GM19351 (cell line): Measurements from ENCODE around the gene CDC6.

Experiments
- ATAC-seq: cut with Tn5 transposase; IDR thresholded peaks from one replicate; pipeline ENCODE4 v1.9.1; 2021; ENCODE audit warnings: mild to moderate bottlenecking, moderate library complexity; ENCODE audit not compliant: unreplicated experiment

CDC6 gene, protein sequence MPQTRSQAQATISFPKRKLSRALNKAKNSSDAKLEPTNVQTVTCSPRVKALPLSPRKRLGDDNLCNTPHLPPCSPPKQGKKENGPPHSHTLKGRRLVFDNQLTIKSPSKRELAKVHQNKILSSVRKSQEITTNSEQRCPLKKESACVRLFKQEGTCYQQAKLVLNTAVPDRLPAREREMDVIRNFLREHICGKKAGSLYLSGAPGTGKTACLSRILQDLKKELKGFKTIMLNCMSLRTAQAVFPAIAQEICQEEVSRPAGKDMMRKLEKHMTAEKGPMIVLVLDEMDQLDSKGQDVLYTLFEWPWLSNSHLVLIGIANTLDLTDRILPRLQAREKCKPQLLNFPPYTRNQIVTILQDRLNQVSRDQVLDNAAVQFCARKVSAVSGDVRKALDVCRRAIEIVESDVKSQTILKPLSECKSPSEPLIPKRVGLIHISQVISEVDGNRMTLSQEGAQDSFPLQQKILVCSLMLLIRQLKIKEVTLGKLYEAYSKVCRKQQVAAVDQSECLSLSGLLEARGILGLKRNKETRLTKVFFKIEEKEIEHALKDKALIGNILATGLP

DNA sequence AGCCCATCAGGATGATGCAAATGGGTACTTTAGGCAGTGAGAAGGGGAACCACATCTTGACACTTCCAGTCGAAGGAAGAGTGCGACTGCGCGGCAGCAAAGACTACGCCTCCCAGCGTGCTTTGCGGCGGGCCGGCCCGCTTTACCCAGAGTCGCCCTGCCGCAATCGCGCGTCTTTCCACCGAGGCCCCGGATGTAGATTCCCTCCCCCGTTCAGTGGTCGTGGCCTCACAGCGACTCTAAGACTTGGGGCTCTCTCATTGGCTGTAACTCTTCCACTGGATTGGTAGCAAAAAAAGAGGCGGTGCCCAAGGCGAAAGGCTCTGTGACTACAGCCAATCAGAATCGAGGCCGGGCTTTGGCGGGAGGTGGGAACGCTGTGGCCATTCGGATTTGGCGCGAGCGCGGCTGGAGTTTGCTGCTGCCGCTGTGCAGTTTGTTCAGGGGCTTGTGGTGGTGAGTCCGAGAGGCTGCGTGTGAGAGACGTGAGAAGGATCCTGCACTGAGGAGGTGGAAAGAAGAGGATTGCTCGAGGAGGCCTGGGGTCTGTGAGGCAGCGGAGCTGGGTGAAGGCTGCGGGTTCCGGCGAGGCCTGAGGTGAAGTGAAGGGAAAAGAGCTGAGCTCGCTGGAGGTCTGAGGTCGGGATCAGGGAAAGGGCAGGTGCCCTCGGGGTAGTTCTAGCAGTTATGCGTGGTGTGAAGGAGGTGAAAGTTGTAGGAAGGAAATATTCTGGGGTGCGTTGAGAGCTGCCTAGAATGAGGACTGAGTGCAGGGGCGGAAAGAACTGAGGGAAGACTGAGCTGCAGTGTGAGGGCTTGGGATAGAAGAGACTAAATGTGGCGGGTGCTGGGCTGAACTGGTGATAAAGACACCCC lies at the start of gene CDC6:
Gene CDC6, plus strand, starts transcription at position 386 of the 876 bp plus-strand sequence. CDS start 1,542 bp downstream, outside the sequence.
- ATAC-seq, result peak; percentile 90

DNA sequence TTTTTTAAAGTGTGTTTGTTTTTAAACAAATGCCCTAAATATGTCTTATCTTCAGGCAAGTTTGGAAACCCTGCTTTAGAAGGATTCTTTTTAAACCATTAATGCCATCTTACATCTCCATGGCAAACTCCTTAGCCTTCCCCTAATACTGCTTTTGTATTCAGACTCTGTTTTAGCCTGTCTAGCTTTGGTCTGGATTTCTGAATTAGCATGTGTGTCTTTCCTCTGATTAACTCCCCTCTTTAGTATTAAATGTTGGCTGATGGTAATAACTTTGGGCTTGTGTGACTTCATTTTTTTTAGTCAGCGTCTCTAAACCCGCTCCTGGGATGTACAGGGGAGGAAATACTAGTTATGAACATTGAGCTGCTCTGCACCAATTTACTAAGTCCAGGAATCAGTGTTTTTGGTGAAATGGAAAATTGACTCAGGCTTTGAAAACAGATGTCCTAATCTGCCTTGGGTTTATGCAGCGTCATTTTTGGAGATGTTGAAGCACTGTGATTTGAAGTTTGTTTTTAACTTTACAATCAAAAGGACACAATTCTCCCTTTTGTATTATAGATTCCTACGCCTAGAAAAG lies 46.3 kb upstream of the CDC6 start:
- no peak for ATAC-seq

DNA sequence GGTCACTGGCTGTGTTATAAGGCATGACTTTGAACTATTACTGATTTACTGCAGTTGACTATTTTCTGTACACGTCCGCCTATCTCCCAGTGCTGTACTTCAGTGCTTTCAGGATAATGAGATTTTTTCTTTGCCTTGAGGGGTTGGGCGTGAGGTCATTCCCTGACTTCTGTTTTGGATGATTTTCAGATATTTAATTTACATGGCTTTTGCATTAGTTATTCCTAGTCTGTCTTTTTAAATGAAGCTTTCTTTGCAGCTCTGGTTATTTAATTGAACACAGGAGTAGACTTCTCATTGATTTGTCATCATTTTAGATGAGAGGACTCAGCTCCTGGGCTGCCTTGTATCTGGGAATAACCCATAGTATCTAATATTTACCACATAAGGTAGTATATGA lies 44.9 kb upstream of the CDC6 start:
- no peak for ATAC-seq

DNA sequence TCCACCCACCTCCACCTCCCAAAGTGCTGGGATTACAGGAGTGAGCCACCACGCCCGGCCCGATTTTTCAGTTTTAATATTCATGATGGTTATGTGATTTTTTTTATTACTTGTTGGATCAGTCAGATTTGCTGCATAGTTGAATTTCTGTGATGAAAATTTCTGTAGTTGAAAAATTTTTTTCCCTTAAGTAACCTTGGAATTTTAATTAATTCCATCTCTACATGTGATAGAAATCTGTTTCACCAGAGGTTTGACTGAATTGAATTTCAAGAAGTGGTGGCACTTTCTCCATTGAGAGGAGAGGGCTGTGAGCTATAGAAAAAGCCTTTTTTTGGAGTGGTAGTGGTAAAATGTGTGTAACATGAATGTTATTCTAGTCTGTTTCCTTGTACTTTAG lies 43.9 kb upstream of the CDC6 start:
- ATAC-seq, result no peak

DNA sequence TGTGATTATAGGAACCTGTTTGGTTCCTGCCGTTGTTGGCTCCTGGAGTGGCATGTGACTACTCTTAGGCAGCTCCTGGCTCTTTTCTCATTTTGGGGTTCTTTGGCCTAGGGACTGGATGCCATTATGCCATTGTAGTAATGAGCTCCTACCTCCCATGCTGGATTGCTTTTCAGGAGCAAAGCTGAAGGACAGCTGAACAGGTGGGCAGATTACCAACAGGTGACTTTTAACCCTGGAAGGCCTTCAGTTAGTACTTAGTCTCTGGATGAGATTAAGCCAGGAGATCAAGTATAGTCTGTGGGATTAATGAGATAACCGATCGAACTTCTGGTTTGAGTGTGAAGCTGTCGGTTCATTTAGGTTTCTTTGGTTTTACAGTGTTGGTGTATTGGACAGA lies 43.4 kb upstream of the CDC6 start:
- no peak for ATAC-seq

DNA sequence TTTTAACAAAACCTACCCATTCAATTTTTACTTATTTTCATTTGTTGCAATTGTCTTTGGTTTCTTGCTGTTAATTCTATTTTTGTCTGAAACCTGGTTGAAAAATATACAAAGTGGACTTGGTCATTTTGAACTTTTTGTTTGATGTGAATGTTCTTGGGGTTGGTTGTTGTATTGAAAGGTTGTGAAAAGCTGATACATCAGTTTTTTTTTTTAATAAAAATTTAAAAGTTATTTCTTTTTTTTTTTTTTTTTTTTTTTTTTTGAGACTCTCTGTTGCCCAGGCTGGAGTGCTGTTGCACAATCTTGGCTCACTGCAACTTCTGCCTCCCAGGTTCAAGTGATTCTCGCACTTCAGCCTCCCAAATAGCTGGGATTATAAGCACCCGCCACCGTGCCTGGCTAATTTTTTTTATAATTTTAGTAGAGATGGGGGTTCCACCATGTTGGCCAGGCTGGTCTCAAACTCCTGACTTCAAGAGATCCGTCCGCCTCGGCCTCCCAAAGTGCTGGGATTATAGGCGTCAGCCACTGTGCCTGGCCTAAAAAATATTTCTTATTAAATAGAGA lies 39.7 kb upstream of the CDC6 start:
- ATAC-seq, result no peak

DNA sequence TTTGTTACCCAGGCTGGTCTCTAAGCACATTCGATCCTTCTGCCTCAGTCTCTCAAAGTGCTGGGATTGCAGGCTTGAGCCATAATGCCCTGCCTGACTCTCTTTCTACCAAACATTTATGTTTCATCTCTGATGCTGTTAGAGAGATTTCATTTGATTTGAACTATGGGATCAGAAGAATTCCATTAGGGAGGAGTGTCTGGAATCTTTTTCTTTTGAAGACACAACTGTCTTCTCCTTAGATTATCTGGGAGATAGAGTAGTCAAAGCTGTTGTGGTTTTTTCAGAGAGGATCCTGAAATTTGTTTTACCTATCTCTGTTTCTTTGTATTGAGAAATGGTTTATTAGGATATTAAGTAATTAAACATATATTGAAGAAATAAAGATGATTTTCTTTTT lies 39.2 kb upstream of the CDC6 start:
- no peak for ATAC-seq

DNA sequence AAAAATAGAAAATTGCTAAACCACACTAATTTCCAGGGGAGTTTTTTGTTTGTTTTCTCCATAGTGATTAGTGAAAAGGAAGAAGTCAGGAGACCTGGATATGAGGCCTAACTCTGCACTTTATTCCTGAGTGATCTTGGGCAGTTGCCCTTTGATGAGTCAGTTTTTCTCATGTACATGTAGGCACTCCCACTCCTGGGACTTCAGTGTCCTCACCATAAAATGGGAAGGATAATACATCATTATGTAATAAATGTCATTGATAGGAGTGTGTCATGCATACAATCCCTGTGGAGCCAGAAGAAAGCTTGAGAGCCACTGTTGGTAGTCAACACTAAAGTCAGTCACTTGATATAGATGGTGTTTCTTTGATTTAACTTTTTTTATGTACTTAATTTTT lies 36.1 kb upstream of the CDC6 start:
- no peak for ATAC-seq

DNA sequence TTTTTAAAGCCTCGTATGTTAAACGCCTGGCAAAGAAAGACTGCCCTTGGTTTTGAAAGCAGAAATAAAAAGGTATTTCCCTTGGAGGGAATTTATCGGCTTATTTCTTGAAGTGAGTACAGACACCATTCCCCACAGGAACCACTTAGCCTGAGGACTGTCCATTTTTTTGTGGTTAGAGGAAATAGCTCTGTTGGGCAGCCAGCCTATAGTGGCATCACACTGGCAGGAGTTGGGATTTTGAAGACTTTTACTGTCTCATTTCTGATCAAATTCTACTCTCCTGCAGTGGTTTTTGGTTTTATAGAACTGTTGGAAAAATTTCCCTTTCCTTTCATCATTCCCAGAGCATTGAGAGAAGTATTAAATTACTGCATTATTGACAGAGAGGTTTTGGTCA lies 34.1 kb upstream of the CDC6 start:
- ATAC-seq, result no peak

DNA sequence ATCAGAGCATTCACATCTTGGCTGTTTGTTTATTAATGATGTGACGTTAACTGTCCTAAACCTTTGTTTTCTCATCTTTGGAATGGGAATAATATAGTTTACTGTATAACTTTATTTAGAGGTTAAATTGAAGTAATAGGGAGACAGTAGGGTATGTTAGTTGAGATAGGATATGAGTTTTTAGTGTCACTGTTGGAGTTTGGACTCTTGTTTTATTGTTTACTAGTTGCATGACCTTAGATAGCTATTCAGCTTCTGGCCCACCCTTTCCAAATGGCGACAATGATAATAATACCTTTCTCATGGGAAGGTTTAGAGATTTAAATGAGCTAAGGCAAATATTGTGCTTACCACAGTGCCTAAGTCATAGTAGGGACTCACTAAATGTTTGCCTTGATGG lies 28.2 kb upstream of the CDC6 start:
- ATAC-seq, result no peak

DNA sequence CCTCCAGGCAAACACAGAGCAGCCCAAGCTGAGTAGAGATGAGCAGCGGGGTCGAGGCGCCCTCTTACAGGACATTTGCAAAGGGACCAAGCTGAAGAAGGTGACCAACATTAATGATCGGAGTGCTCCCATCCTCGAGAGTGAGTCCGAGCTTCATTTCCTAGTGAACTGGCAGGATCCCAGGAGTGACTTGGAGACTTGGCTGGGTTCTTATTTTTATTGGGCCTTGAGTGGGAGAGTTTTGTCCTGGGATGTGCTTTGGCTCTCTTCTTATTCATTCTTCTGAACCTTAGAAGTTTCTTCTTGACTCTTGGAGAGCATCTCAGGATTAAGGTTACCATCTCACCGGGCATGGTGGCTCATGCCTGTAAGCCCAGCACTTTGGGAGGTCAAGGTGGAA lies 27.2 kb upstream of the CDC6 start:
- no peak for ATAC-seq

DNA sequence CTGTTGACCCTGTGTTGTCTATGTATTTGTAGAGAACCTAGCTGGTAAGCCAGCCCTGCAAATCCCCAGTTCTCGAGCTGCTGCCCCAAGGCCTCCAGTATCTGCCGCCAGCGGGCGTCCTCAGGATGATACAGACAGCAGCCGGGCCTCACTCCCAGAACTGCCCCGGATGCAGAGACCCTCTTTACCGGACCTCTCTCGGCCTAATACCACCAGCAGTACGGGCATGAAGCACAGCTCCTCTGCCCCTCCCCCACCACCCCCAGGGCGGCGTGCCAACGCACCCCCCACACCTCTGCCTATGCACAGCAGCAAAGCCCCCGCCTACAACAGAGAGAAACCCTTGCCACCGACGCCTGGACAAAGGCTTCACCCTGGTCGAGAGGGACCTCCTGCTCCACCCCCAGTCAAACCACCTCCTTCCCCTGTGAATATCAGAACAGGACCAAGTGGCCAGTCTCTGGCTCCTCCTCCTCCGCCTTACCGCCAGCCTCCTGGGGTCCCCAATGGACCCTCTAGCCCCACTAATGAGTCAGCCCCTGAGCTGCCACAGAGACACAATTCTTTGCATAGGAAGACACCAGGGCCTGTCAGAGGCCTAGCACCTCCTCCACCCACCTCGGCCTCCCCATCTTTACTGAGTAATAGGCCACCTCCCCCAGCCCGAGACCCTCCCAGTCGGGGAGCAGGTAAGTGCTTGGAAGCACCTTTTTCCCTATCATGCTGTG lies 23.1 kb upstream of the CDC6 start:
- no peak for ATAC-seq

DNA sequence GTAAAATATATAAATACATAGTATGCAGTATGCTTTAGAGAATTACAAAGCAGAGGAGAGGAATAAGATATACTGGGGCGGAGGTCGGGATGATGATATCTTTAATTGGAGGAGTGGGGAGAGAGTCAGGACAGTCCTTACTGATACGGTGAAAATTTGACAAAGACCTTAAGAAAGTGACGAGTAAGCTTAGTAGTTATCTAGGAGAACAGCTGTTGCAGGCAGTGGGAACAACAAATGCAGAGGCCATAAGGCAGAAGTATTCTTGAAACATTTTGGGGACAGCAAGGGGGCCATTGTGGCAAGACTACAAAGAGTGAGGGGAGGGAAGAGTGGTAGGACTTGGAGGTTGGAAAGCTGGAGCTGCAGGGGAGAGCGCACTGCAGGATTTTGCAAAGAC lies 22.3 kb upstream of the CDC6 start:
- ATAC-seq, result no peak

DNA sequence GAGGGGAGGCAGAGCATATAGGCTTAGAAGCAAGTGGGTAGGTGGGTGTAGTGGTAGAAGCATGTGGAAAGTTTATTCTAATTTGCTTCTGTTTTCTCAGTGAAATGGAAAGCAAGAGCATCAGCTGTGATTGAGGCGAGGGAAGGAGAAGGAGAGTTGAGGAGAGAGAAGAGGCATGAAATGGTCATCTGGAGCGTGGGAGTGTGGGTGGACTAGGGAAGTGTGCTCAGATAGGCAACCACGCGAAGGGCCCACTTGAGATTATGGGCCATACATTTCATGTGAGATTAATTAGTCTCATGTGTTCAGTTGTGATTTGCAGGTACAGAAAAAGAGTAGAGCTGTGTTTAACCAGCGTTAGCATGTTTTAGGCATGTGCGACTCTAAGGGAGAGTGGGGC lies 20.8 kb upstream of the CDC6 start:
- ATAC-seq, result no peak

DNA sequence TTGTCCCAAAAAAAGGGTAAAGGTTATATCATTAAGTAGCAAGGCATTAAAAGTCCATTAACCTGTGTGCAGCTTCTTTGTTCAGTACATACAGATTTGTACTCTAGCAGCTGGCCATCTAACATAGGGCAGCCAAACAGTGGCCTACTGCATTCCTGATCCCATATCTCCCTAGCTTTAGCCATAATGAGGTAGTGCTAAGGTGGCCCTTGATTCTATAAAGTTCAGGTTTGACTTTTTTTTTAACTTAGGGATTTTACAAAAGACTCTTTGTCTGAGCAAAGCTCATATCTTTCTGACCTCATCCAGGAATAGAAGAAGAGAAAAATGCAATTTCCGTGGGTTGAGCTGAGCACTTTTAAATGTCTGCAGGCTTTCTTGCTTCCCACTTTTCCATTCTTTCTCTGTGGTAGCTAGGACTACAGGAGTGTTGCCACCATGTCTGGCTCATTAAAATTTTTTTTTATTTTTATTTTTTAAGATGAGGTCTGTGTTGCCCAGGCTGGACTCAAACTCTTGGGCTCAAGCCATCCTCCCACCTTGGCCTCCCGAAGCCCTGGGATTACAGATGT lies 19.5 kb upstream of the CDC6 start:
- no peak for ATAC-seq

DNA sequence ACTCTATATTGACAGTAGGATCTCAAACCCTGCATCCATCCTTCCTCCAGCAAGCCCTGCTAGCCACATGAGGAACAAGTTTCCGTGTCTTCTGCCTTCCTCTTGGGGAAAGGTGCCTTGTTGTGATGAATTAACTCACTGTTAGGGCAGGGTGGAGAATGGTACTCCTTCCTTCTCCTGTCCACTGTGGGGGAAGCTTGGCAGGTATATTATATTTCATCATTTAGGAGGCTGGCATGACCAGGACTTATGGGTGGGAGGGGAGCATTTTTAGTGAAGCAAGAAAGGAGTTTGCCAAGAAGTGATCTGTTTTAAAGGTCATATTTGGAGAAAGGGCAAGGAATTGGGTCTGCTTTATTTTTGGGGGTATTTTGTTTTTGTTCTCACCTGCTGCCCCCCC lies 9.3 kb upstream of the CDC6 start:
- no peak for ATAC-seq

DNA sequence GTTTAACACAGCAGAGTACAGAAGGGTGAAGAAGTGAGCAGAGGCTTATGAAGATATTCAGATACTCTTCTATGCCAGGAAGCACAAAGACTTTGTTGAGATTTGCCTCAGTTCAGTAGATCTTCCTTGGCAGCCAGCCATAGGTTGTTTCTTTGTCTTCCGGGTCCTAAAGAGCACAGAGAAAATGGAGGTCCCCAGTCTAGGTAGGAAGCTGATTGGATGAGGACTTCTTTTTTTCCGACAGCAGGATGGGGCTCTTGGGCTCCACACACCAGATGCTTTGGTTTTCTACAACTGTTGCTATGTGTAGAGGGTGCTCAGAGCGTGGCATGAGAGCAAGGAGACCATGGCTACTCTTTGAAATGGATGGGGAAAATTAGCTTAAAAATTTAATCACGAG lies 8.3 kb upstream of the CDC6 start:
- ATAC-seq, result no peak

DNA sequence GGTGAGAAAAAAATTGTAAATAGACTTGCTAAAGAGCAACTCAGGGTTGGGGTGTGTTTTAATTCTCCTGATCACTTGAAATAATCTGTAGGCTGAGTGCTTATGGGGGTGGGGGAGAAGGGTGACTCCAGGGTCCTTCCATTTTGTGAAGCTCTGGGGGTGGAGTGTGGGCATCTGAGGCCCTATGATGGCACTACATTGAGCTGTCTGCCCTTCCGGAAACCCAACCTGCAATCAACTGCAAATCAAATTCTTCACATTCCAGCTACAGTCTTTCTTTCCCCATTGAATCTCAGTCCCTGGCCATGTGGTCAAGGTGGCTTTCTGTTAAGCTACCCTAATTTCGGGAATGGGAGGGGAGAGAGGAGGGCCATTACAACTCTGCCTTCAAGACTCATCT lies 6.0 kb upstream of the CDC6 start:
- no peak for ATAC-seq

DNA sequence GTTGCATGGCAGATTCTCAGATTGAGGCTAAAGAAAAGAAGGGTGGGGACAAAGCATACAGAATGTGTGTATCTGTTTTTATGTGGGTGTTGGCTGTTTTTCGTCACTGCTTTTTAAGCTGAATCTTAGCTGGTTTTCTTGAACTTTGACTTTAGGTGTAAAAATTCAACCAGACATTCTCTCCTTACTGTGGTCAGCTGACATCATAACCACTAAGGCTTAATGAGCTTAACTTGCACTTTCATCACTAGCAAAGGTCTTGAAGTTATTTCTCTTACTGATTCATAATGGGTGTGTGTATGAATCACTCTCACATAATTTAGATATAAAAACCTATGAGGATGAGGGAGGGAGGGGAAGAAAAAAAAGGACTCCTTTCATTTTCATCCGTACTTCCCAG lies 4.0 kb upstream of the CDC6 start:
- ATAC-seq, result no peak

DNA sequence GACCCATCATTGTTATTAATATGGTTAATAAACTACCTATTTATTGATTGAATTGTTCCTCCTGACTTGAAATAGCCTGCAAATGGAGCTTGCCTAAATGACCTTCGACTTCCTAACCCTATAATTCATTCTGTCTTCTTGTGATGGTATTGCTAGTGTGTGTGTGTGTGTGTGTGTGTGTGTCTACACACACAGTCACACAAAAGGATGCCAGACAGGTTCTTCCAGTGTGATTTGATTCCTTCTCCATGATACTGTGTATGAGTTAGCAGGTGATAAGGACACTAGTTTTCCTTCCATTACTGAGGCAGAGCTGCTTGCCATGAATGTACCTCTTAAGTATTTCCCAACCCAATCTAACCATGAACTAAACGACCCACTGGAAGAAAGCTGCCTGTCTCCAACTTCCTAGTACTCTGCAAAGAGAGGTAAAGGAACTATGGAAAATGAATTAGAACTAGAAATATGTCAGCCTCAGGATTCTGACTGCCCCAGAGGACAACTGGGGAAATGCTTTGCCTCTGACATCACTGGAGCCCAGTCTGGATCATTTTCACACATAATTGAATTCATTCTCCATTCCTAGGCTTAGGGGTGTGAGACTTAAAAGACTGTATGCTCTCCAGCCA lies 3.5 kb upstream of the CDC6 start:
- no peak for ATAC-seq
